HCT116 (cell line): ENCODE results near the gene PM20D2. TPM values are rescaled to one million over a fixed set of nuclear protein-coding genes. Genes with fewer than 3 reads are reported as not detected.

Experiments used
- ATAC-seq: fragments of 200-7000 bp; cut with Tn5 transposase; 2 replicates; pipeline ENCODE4 v1.9.1; 2020; ENCODE audit warnings: mild to moderate bottlenecking, moderate library complexity
- BruUV-seq: library from RNA; stranded (reverse); fragments of 400-500 nt; replicated peaks from 2 replicates; lab custom pipeline; 2021; lab: Mats Ljungman, UMichigan
- CTCF ChIA-PET: fragments of 300-600 bp; sonication (Branson Sonifier 250); formaldehyde crosslinking; loops from one replicate; lab custom pipeline; 2021; ENCODE audit warnings: antibody characterized with exemption; lab: Charles Lee
- POLR2A ChIA-PET: fragments of 300-600, 350-600 bp; sonication (Branson Sonifier 250); formaldehyde crosslinking; loops from one replicate; lab custom pipeline; 2021; ENCODE audit warnings: antibody characterized with exemption; lab: Charles Lee
- RAD21 ChIA-PET, 2 experiments: fragments of 300-600 bp; sonication (Branson Sonifier 250); formaldehyde crosslinking; loops; one replicate each; lab custom pipeline; 2023; ENCODE audit warnings: low total read pairs in 2 of 2; ENCODE audit not compliant: uncharacterized antibody in 2 of 2, unreplicated experiment in 2 of 2, low non-redundant PET in 1 of 2; lab: Charles Lee
- DNase-seq: peaks from one replicate; pipeline ENCODE4 v3.0.0-alpha.2; 2010; ENCODE audit warnings: low read depth, low spot score
- H2AFZ ChIP-seq: fragments of 200-600 bp; shearing (Covaris generic), sonication (generic); 2 replicates; pipeline ENCODE4 v1.6.1; 2017; ENCODE audit warnings: low read depth, mixed run types, mixed read lengths, antibody characterized with exemption, low read length; ENCODE audit not compliant: poor library complexity, severe bottlenecking
- H3K27ac ChIP-seq: 2 replicates; pipeline ENCODE4 v1.5.1; 2012; ENCODE audit warnings: low read depth, low read length
- H3K27me3 ChIP-seq: fragments of 200-600 bp; sonication (generic); 2 replicates; pipeline ENCODE4 v1.6.1; 2016; ENCODE audit warnings: mixed run types, low read length, mixed read lengths; ENCODE audit not compliant: insufficient read depth
- H3K36me3 ChIP-seq, 2 experiments: fragments of 200-500 bp in 1 of 2; fragments of 200-600 bp in 1 of 2; sonication (Bioruptor generic) in 1 of 2; sonication (generic) in 1 of 2; 2 replicates each; pipeline versions ENCODE4 v1.5.1 to v1.6.1; 2014 to 2016; ENCODE audit warnings: low read length in 2 of 2, inconsistent platforms in 1 of 2, mixed read lengths in 1 of 2, mixed run types in 1 of 2; ENCODE audit not compliant: insufficient read depth in 2 of 2, control insufficient read depth in 1 of 2
- H3K4me1 ChIP-seq, 2 experiments: fragments of 200-600 bp in 1 of 2; sonication (generic) in 1 of 2; 2 replicates each; pipeline versions ENCODE4 v1.5.1 to v1.6.1; 2012 to 2017; ENCODE audit warnings: low read length in 2 of 2, inconsistent platforms in 1 of 2, mild to moderate bottlenecking in 1 of 2, mixed read lengths in 1 of 2, mixed run types in 1 of 2, moderate library complexity in 1 of 2; ENCODE audit not compliant: insufficient read depth in 2 of 2, control insufficient read depth in 1 of 2
- H3K4me2 ChIP-seq: fragments of 200-600 bp; sonication (generic); 2 replicates; pipeline ENCODE4 v1.6.1; 2017; ENCODE audit warnings: mixed run types, low read length, mixed read lengths
- H3K4me3 ChIP-seq, 2 experiments: fragments of 200-600 bp in 1 of 2; sonication (generic) in 1 of 2; replicated peaks in 1 of 2; 2 replicates each; pipeline ENCODE4 v1.5.1; 2011 to 2016; ENCODE audit warnings: low read length in 2 of 2, control low read depth in 1 of 2, low read depth in 1 of 2, mild to moderate bottlenecking in 1 of 2, mixed read lengths in 1 of 2, mixed run types in 1 of 2
- H3K79me2 ChIP-seq: fragments of 200-600 bp; sonication (generic); 2 replicates; pipeline ENCODE4 v1.6.1; 2017; ENCODE audit warnings: mild to moderate bottlenecking, mixed run types, low read length, moderate library complexity, mixed read lengths; ENCODE audit not compliant: insufficient read depth
- H3K9ac ChIP-seq: fragments of 200-600 bp; sonication (generic); 2 replicates; pipeline ENCODE4 v1.6.1; 2016; ENCODE audit warnings: low read length, mixed read lengths
- H3K9me2 ChIP-seq: fragments of 200-600 bp; sonication (generic), shearing (Covaris generic); 2 replicates; pipeline ENCODE4 v1.6.1; 2017; ENCODE audit warnings: mixed run types, mild to moderate bottlenecking, moderate library complexity; ENCODE audit not compliant: insufficient read depth
- H3K9me3 ChIP-seq, 2 experiments: fragments of 200-500 bp in 1 of 2; fragments of 200-600 bp in 1 of 2; sonication (Bioruptor generic) in 1 of 2; sonication (generic) in 1 of 2; 2 replicates each; pipeline ENCODE4 v1.6.1; 2014 to 2017; ENCODE audit warnings: low read length in 2 of 2, mixed read lengths in 2 of 2, inconsistent platforms in 1 of 2, low read depth in 1 of 2, mild to moderate bottlenecking in 1 of 2, mixed run types in 1 of 2, moderate library complexity in 1 of 2; ENCODE audit not compliant: control insufficient read depth in 1 of 2, insufficient read depth in 1 of 2
- H4K20me1 ChIP-seq: fragments of 200-600 bp; sonication (generic), shearing (Covaris generic); 2 replicates; pipeline ENCODE4 v1.6.1; 2017; ENCODE audit warnings: mixed run types, mild to moderate bottlenecking, moderate library complexity; ENCODE audit not compliant: insufficient read depth
- ELF1 ChIP-seq: IDR thresholded peaks from 2 replicates; pipeline ENCODE4 v1.6.1; 2012; ENCODE audit warnings: low read depth, borderline replicate concordance
- EZH2 ChIP-seq: fragments of 200-600 bp; sonication (generic); IDR thresholded peaks from 2 replicates; pipeline ENCODE4 v1.6.1; 2017; ENCODE audit warnings: antibody characterized with exemption, mixed run types
- EZH2phosphoT487 ChIP-seq: fragments of 200-600 bp; IDR thresholded peaks from 2 replicates; pipeline ENCODE4 v1.6.1; 2018; ENCODE audit warnings: antibody characterized with exemption, borderline replicate concordance
- POLR2A ChIP-seq: IDR thresholded peaks from 2 replicates; pipeline ENCODE4 v1.7.0; 2011; ENCODE audit warnings: borderline replicate concordance; ENCODE audit not compliant: insufficient read depth, insufficient read length; ENCODE audit errors: extremely low read depth
- RAD21 ChIP-seq: IDR thresholded peaks from 2 replicates; pipeline ENCODE4 v1.6.1; 2012; ENCODE audit warnings: low read depth, mild to moderate bottlenecking
- SIN3A ChIP-seq: IDR thresholded peaks from 2 replicates; pipeline ENCODE4 v1.6.1; 2012; ENCODE audit warnings: low read depth
- intact Hi-C: fragments of 100-400 bp; cut with micrococcal nuclease; formaldehyde crosslinking; loops from 2 replicates; pipeline ENCODE4 v1.10.0; 2022
- total RNA-seq: library from RNA; stranded (reverse); gene quantifications from one replicate; pipeline ENCODE4 v1.2.1, GENCODE V29; 2021; ENCODE audit not compliant: unreplicated experiment
- TF ChIP-seq, protein P1 (sequence below): IDR thresholded peaks from 2 replicates; pipeline ENCODE4 v1.6.1; 2012
- TF ChIP-seq, protein P2 (sequence below): IDR thresholded peaks from 2 replicates; pipeline ENCODE4 v1.6.1; 2012
- TF ChIP-seq, protein P3 (sequence below): IDR thresholded peaks from 2 replicates; pipeline ENCODE4 v1.6.1; 2012; ENCODE audit warnings: low read depth

PM20D2 gene
- total RNA-seq, 1 experiment from 2014 or later, result 29.2 TPM

DNA sequence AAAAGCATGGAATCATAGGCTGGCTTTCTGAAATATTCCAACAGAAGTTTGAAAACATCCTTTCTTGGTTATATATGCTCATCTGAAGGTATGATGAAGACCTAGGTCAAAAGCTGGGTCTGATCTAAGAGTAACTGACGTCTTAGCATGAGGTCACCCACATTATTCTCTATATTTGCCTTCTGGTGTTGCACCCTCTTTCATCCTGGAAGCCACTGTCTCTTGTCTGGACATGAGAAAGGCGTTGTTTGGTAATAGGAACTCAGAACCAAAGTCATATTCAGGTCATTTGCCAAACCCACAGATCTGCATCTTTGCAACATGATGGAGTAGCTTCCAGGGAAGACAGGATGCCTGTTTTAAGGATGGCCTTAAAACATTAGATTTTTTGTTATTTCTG, 53.7 kb downstream of the PM20D2 start:
- intact Hi-C loops, result no loop called here
- TF ChIP-seq EZH2phosphoT487 (no peak), RAD21 (no peak), EZH2 (no peak), POLR2A (no peak), SIN3A (no peak), ELF1 (no peak)
- TF ChIP-seq, protein P1, sequence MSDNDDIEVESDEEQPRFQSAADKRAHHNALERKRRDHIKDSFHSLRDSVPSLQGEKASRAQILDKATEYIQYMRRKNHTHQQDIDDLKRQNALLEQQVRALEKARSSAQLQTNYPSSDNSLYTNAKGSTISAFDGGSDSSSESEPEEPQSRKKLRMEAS, result no peak
- TF ChIP-seq, protein P2, sequence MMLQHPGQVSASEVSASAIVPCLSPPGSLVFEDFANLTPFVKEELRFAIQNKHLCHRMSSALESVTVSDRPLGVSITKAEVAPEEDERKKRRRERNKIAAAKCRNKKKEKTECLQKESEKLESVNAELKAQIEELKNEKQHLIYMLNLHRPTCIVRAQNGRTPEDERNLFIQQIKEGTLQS, result no peak
- TF ChIP-seq, protein P3, sequence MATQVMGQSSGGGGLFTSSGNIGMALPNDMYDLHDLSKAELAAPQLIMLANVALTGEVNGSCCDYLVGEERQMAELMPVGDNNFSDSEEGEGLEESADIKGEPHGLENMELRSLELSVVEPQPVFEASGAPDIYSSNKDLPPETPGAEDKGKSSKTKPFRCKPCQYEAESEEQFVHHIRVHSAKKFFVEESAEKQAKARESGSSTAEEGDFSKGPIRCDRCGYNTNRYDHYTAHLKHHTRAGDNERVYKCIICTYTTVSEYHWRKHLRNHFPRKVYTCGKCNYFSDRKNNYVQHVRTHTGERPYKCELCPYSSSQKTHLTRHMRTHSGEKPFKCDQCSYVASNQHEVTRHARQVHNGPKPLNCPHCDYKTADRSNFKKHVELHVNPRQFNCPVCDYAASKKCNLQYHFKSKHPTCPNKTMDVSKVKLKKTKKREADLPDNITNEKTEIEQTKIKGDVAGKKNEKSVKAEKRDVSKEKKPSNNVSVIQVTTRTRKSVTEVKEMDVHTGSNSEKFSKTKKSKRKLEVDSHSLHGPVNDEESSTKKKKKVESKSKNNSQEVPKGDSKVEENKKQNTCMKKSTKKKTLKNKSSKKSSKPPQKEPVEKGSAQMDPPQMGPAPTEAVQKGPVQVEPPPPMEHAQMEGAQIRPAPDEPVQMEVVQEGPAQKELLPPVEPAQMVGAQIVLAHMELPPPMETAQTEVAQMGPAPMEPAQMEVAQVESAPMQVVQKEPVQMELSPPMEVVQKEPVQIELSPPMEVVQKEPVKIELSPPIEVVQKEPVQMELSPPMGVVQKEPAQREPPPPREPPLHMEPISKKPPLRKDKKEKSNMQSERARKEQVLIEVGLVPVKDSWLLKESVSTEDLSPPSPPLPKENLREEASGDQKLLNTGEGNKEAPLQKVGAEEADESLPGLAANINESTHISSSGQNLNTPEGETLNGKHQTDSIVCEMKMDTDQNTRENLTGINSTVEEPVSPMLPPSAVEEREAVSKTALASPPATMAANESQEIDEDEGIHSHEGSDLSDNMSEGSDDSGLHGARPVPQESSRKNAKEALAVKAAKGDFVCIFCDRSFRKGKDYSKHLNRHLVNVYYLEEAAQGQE, result no peak
- H3K4me3 ChIP-seq, result no peak overlapping the region
- no peak for ATAC-seq
- no peaks in the 10 kb centered on the region for H4K20me1 ChIP-seq
- H3K9me2 ChIP-seq, result no peaks in the 10 kb centered on the region
- H3K9me3 ChIP-seq, result no peaks in the 10 kb centered on the region
- H3K4me2 ChIP-seq, result no peak overlapping the region
- no peak for DNase-seq
- BruUV-seq, result no TSS peak
- no peak overlapping the region for H3K27ac ChIP-seq
- no peaks in the 10 kb centered on the region for H3K79me2 ChIP-seq
- ChIA-PET POLR2A (no interaction called here), CTCF (no interaction called here), RAD21 (no interaction called here)
- H2AFZ ChIP-seq, result no peak overlapping the region
- H3K9ac ChIP-seq, result no peak overlapping the region
- no peaks in the 10 kb centered on the region for H3K4me1 ChIP-seq
- H3K27me3 ChIP-seq, result no peaks in the 10 kb centered on the region
- no peaks in the 10 kb centered on the region for H3K36me3 ChIP-seq
